BJ (cell line): Measurements from ENCODE around the gene TRIP6. TPM values are rescaled to one million over a fixed set of nuclear protein-coding genes. Genes with fewer than 3 reads are reported as not detected.

Experiments
- CTCF ChIA-PET: fragments of 350-600 bp; formaldehyde crosslinking; extraction: SDS; loops from one replicate; lab custom pipeline; 2021; ENCODE audit warnings: antibody characterized with exemption, inconsistent platforms; lab: Yijun Ruan, JAX
- POLR2A ChIA-PET: fragments of 300-600 bp; sonication (Branson Sonifier 250); formaldehyde crosslinking; extraction: SDS; loops from one replicate; lab custom pipeline; 2021; ENCODE audit warnings: antibody characterized with exemption; lab: Charles Lee
- DNase-seq: peaks from one replicate; pipeline ENCODE4 v3.0.0-alpha.2; 2011; ENCODE audit warnings: low read depth
- H3K27me3 ChIP-seq: 2 replicates; pipeline ENCODE4 v1.6.0; 2011; ENCODE audit warnings: low read length; ENCODE audit not compliant: control insufficient read depth, insufficient read depth
- H3K36me3 ChIP-seq: 2 replicates; pipeline ENCODE4 v1.5.1; 2011; ENCODE audit warnings: low read length; ENCODE audit not compliant: control insufficient read depth, insufficient read depth
- H3K4me3 ChIP-seq: 2 replicates; pipeline ENCODE4 v1.5.1; 2011; ENCODE audit warnings: low read depth, mild to moderate bottlenecking, control low read depth, low read length
- polyA plus RNA-seq: library from polyadenylated mRNA; depleted of rRNA; stranded (reverse); fragments of >200 nt; gene quantifications from 2 replicates; pipeline ENCODE4 v1.2.3, GENCODE V29; 2011
- TF ChIP-seq, protein P1 (sequence below): IDR thresholded peaks from 2 replicates; pipeline ENCODE4 v1.5.1; 2011; ENCODE audit warnings: low read depth, mild to moderate bottlenecking, control low read depth, inconsistent platforms, low read length, moderate library complexity; ENCODE audit not compliant: insufficient read depth

TRIP6 gene
- polyA plus RNA-seq, 1 experiment, result 105 TPM

DNA sequence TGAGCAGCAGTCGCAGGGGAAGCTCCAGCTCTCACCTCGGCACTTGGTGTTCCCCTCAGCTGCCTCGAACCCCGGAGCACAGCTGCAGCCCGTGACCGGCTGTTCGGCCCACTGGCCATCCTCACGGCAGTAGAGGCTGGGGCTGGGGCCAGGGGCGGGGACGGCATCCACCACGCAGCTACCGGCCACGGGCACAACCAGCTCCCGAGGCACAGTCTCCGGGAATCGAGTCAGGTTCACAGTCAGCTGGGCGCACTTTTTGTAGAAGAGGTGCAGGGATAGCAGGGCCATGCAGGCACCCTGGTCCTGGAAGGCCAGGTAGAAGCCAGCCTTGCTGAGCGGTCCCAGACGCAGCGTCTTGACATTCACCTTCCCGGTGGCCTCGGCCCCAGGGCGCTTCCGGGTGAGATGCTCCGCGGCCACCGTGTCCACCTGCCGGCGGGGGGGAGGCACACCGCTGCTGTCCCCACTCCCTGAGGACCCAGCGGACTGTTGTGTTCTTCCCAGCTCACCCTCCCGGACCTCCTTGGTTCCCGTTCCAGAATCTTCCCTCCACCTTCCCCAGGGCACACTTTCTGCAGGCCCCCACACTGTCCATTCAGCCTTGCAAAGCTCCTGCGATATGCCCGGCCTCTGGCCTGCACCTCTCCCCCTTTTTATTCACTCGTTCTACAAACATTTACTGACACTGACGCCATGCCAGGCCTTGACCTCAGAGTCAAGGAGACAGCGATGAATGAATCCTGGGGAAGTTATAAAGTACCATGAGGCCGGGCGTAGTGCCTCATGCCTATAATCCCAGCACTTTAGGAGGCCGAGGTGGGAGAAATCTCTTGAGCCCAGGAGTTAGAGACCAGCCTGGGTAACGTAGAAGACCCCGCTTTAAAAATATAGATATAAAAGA lies 44.7 kb upstream of the TRIP6 start:
- CTCF ChIA-PET, result interaction anchor here (1.7 to 2.0 kb wide), 2 partner anchors 23 to 29 kb away, joined by 4 to 6 read pairs; no protein-coding TSS in a partner anchor
- H3K36me3 ChIP-seq, result peaks cover 26% of the 10 kb centered on the region

DNA sequence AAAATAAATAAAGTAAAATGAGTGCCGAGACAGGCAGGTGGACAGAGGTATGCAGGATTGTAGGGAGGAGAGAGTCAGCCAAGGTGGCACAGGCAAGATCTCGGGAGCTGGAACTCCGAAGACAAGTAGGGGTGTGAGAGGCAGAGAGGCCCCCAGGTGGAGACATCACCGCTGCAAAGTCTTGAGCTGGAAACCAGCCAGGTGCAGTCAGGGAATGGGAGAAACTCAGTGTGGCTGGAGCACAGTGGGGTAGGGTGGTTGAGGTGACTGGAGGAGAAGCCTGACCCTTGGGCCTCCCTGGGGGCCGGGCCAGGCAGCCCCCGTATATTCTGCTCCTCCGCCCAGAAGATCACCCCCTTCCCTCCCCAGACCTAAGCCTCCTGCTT lies 44.1 kb upstream of the TRIP6 start:
- no peak for DNase-seq
- Histone ChIP-seq H3K4me3 (no peak overlapping the region), H3K36me3 (peaks cover 24% of the 10 kb centered on the region), H3K27me3 (no peaks in the 10 kb centered on the region)
- TF ChIP-seq, protein P1, sequence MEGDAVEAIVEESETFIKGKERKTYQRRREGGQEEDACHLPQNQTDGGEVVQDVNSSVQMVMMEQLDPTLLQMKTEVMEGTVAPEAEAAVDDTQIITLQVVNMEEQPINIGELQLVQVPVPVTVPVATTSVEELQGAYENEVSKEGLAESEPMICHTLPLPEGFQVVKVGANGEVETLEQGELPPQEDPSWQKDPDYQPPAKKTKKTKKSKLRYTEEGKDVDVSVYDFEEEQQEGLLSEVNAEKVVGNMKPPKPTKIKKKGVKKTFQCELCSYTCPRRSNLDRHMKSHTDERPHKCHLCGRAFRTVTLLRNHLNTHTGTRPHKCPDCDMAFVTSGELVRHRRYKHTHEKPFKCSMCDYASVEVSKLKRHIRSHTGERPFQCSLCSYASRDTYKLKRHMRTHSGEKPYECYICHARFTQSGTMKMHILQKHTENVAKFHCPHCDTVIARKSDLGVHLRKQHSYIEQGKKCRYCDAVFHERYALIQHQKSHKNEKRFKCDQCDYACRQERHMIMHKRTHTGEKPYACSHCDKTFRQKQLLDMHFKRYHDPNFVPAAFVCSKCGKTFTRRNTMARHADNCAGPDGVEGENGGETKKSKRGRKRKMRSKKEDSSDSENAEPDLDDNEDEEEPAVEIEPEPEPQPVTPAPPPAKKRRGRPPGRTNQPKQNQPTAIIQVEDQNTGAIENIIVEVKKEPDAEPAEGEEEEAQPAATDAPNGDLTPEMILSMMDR, result no peak
- CTCF ChIA-PET, result interaction anchor here (1.7 to 2.0 kb wide), 2 partner anchors 24 to 29 kb away, joined by 4 to 6 read pairs; no protein-coding TSS in a partner anchor
- POLR2A ChIA-PET, result no interaction called here

More for the DNA sequence above, 44.7 kb upstream of the TRIP6 start:
- POLR2A ChIA-PET, result no interaction called here
- TF ChIP-seq, protein P1, result no peak
- no peak for DNase-seq
- H3K4me3 ChIP-seq, result no peak overlapping the region
- no peaks in the 10 kb centered on the region for H3K27me3 ChIP-seq

DNA sequence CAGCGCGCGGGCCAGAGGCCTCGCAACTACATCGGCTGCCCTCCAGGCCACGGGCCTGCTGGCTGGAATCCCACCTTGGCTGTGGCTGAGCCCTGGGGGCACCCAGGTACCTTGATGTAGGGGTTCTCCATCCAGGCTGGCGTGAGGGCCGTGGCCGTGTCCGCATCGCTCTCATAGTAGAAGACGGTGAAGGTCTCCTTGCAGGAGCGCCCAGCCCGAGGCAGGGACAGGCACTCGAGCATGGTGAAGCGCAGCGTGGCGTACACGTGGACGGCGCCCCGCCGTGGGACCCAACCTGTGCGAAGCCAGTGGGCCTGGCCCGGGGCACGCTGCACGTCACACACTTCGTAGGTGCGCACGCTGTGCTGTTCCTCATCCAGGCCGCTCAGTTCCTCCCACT lies 43.7 kb upstream of the TRIP6 start:
- Histone ChIP-seq H3K4me3 (no peak overlapping the region), H3K36me3 (peaks cover 23% of the 10 kb centered on the region), H3K27me3 (no peaks in the 10 kb centered on the region)
- ChIA-PET POLR2A (no interaction called here), CTCF (interaction anchor here (1.3 to 5.9 kb wide), 3 partner anchors 23 to 28 kb away, joined by 4 to 49 read pairs (median 4); no protein-coding TSS in a partner anchor)
- TF ChIP-seq, protein P1, result no peak
- DNase-seq, result no peak

DNA sequence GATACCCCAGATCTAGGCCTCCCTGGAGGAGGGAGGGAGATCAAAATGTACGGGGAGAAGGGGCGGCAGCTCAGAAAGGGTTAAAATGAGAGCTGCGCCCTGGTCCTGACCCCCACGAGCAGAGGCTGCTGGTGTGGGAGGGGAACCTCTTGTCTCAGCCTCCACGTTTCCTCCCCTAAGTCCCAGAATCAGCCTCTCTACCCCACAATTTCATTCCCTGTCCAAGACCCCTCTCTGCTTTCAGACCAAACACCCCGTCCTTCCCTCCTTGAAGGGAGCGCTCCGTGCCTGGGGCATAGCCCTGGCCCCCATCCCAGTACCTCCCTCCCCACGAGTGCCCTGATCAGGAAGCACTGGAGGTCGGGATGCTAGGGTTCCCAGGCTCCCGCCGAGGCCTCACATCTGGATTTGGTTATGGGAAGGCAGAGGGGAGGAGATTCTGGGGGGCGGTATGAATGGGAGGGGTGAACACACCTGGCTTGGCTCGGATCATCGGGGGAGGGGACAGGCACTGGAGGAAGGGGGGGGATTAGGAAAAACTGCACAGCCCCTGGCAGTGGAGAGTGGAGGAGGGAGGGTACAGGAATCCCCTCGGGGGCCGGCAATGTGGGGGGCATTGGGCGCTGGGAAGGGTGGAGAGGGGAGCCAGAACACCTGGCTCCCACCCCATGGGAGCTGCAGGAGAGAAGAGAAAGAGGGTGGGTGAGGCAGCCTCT lies 42.5 kb upstream of the TRIP6 start:
- TF ChIP-seq, protein P1, result no peak
- CTCF ChIA-PET, result interaction anchor here (1.1 to 5.9 kb wide), 6 partner anchors 9 to 135 kb away, joined by 4 to 49 read pairs (median 8); partner anchors contain the start of gene POP7
- Histone ChIP-seq H3K36me3 (peaks cover 23% of the 10 kb centered on the region), H3K4me3 (peak overlapping the region; percentile 74), H3K27me3 (no peaks in the 10 kb centered on the region)
- DNase-seq, result no peak
- POLR2A ChIA-PET, result no interaction called here

DNA sequence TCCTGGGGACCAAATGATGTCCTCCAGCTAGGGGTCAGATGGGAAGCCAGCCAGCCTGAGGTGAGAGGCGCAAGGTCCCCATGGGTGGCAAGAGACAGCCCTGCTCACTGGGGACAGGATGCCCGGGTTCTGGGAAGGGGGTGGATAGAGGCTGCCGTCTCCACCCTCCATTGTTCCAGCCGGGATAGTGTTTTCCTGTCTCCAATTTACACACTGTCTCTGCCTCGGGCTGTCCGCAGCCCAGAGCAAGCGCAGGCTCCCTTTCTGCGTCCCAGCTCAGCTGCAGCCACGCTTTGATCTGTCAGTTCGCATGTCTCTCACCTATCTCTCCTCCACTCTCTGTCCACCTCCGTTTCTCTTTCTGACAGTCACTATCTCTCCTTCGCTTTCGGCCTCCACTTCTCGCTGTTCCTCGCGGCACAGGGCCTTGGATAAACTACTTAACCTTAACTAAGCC lies 41.9 kb upstream of the TRIP6 start:
- POLR2A ChIA-PET, result interaction anchor here (0.6 kb wide), 1 partner anchor 342 kb away, joined by 4 read pairs; no protein-coding TSS in a partner anchor
- H3K36me3 ChIP-seq, result peaks cover 19% of the 10 kb centered on the region
- TF ChIP-seq, protein P1, result no peak
- DNase-seq, result no peak
- CTCF ChIA-PET, result interaction anchor here (0.6 to 5.9 kb wide), 9 partner anchors 10 to 136 kb away, joined by 3 to 49 read pairs (median 5); partner anchors contain the start of genes POP7 and SLC12A9
- H3K27me3 ChIP-seq, result no peaks in the 10 kb centered on the region
- peak overlapping the region; percentile 74 for H3K4me3 ChIP-seq
